HEK293 (cell line): ENCODE measurements around the gene LCAT.
A peak's percentile ranks its signal among the peaks of the same experiment; 100 is the strongest.

ENCODE experiments used
- CTCF ChIP-seq: fragments of 450-650 bp; formaldehyde crosslinking; IDR thresholded peaks from 2 replicates; pipeline ENCODE4 v1.5.1; 2016; ENCODE audit warnings: missing biosample characterization, missing genetic modification characterization
- EGR2 ChIP-seq: fragments of 450-650 bp; formaldehyde crosslinking; IDR thresholded peaks from 2 replicates; pipeline ENCODE4 v1.5.1; 2016; ENCODE audit warnings: low read depth, missing biosample characterization, missing genetic modification characterization
- FEZF1 ChIP-seq: fragments of 450-650 bp; formaldehyde crosslinking; IDR thresholded peaks from 2 replicates; pipeline ENCODE4 v1.5.1; 2016; ENCODE audit warnings: missing biosample characterization, missing genetic modification characterization
- HOXA7 ChIP-seq: sonication (generic); formaldehyde crosslinking; IDR thresholded peaks from 2 replicates; pipeline ENCODE4 v1.8.1; 2022; ENCODE audit warnings: missing genetic modification reagents, borderline replicate concordance
- HOXD13 ChIP-seq: sonication (generic); formaldehyde crosslinking; IDR thresholded peaks from 2 replicates; pipeline ENCODE4 v1.8.0; 2022; ENCODE audit warnings: missing genetic modification reagents, borderline replicate concordance
- KLF1 ChIP-seq: fragments of 450-650 bp; formaldehyde crosslinking; IDR thresholded peaks from 2 replicates; pipeline ENCODE4 v1.5.1; 2016; ENCODE audit warnings: missing biosample characterization, missing genetic modification characterization
- REPIN1 ChIP-seq: fragments of 450-650 bp; formaldehyde crosslinking; IDR thresholded peaks from 2 replicates; pipeline ENCODE4 v1.5.1; 2017; ENCODE audit warnings: missing biosample characterization, missing genetic modification characterization, low read depth
- SCRT1 ChIP-seq: fragments of 450-650 bp; formaldehyde crosslinking; IDR thresholded peaks from 2 replicates; pipeline ENCODE4 v1.5.1; 2016; ENCODE audit warnings: missing biosample characterization, missing genetic modification characterization, borderline replicate concordance
- TRIM28 ChIP-seq: IDR thresholded peaks from 2 replicates; pipeline ENCODE4 v1.6.1; 2011; ENCODE audit warnings: low read length, control low read depth, borderline replicate concordance
- YY1 ChIP-seq: fragments of 450-650 bp; formaldehyde crosslinking; IDR thresholded peaks from 2 replicates; pipeline ENCODE4 v1.5.1; 2018; ENCODE audit warnings: missing biosample characterization, missing genetic modification characterization
- YY2 ChIP-seq: fragments of 450-650 bp; formaldehyde crosslinking; IDR thresholded peaks from 2 replicates; pipeline ENCODE4 v1.5.1; 2016; ENCODE audit warnings: missing biosample characterization, missing genetic modification characterization
- ZBTB21 ChIP-seq: fragments of 450-650 bp; formaldehyde crosslinking; IDR thresholded peaks from 2 replicates; pipeline ENCODE4 v1.5.1; 2017; ENCODE audit warnings: missing biosample characterization, missing genetic modification characterization
- ZBTB6 ChIP-seq: fragments of 450-650 bp; formaldehyde crosslinking; IDR thresholded peaks from 2 replicates; pipeline ENCODE4 v1.5.1; 2017; ENCODE audit warnings: missing biosample characterization, missing genetic modification characterization
- ZBTB7A ChIP-seq: fragments of 450-650 bp; formaldehyde crosslinking; IDR thresholded peaks from 2 replicates; pipeline ENCODE4 v1.5.1; 2016; ENCODE audit warnings: low read depth, missing biosample characterization, missing genetic modification characterization
- ZEB2 ChIP-seq: fragments of 450-650 bp; formaldehyde crosslinking; IDR thresholded peaks from 2 replicates; pipeline ENCODE4 v1.5.1; 2016; ENCODE audit warnings: missing biosample characterization, missing genetic modification characterization
- ZFP37 ChIP-seq: fragments of 450-650 bp; formaldehyde crosslinking; IDR thresholded peaks from 2 replicates; pipeline ENCODE4 v1.5.1; 2016; ENCODE audit warnings: missing biosample characterization, missing genetic modification characterization
- ZNF140 ChIP-seq: fragments of 450-650 bp; formaldehyde crosslinking; IDR thresholded peaks from 2 replicates; pipeline ENCODE4 v1.5.1; 2016; ENCODE audit warnings: missing biosample characterization, missing genetic modification characterization
- ZNF155 ChIP-seq: fragments of 450-650 bp; formaldehyde crosslinking; IDR thresholded peaks from 2 replicates; pipeline ENCODE4 v1.5.1; 2016; ENCODE audit warnings: missing biosample characterization, missing genetic modification characterization
- ZNF16 ChIP-seq: fragments of 450-650 bp; formaldehyde crosslinking; IDR thresholded peaks from 2 replicates; pipeline ENCODE4 v1.5.1; 2016; ENCODE audit warnings: low read depth, missing biosample characterization, missing genetic modification characterization
- ZNF169 ChIP-seq: fragments of 450-650 bp; formaldehyde crosslinking; IDR thresholded peaks from 2 replicates; pipeline ENCODE4 v1.5.1; 2016; ENCODE audit warnings: missing biosample characterization, missing genetic modification characterization
- ZNF175 ChIP-seq: fragments of 450-650 bp; formaldehyde crosslinking; IDR thresholded peaks from 2 replicates; pipeline ENCODE4 v1.5.1; 2016; ENCODE audit warnings: missing biosample characterization, missing genetic modification characterization
- ZNF2 ChIP-seq: fragments of 450-650 bp; formaldehyde crosslinking; IDR thresholded peaks from 2 replicates; pipeline ENCODE4 v1.5.1; 2016; ENCODE audit warnings: missing biosample characterization, missing genetic modification characterization
- ZNF221 ChIP-seq: fragments of 450-650 bp; formaldehyde crosslinking; IDR thresholded peaks from 2 replicates; pipeline ENCODE4 v1.5.1; 2017; ENCODE audit warnings: missing biosample characterization, missing genetic modification characterization, borderline replicate concordance
- ZNF23 ChIP-seq: fragments of 450-650 bp; formaldehyde crosslinking; IDR thresholded peaks from 2 replicates; pipeline ENCODE4 v1.5.1; 2016; ENCODE audit warnings: missing biosample characterization, missing genetic modification characterization, borderline replicate concordance
- ZNF302 ChIP-seq: fragments of 450-650 bp; formaldehyde crosslinking; IDR thresholded peaks from 2 replicates; pipeline ENCODE4 v1.5.1; 2016; ENCODE audit warnings: missing biosample characterization, missing genetic modification characterization, low read depth
- ZNF311 ChIP-seq: fragments of 450-650 bp; formaldehyde crosslinking; IDR thresholded peaks from 2 replicates; pipeline ENCODE4 v1.5.1; 2017; ENCODE audit warnings: missing biosample characterization, missing genetic modification characterization, borderline replicate concordance
- ZNF324 ChIP-seq: fragments of 450-650 bp; formaldehyde crosslinking; IDR thresholded peaks from 2 replicates; pipeline ENCODE4 v1.5.1; 2016; ENCODE audit warnings: missing biosample characterization, missing genetic modification characterization
- ZNF341 ChIP-seq: fragments of 450-650 bp; formaldehyde crosslinking; IDR thresholded peaks from 2 replicates; pipeline ENCODE4; 2016; ENCODE audit warnings: low read depth, missing biosample characterization, missing genetic modification characterization
- ZNF354C ChIP-seq: fragments of 450-650 bp; formaldehyde crosslinking; IDR thresholded peaks from 2 replicates; pipeline ENCODE4 v1.5.1; 2016; ENCODE audit warnings: missing biosample characterization, missing genetic modification characterization, low read depth, borderline replicate concordance
- ZNF37A ChIP-seq: fragments of 450-650 bp; IDR thresholded peaks from 2 replicates; pipeline ENCODE4 v1.5.1; 2018; ENCODE audit warnings: missing biosample characterization, missing genetic modification characterization
- ZNF391 ChIP-seq: fragments of 450-650 bp; formaldehyde crosslinking; IDR thresholded peaks from 2 replicates; pipeline ENCODE4 v1.5.1; 2016; ENCODE audit warnings: low read depth, missing biosample characterization, missing genetic modification characterization, borderline replicate concordance
- ZNF501 ChIP-seq: fragments of 450-650 bp; formaldehyde crosslinking; IDR thresholded peaks from 2 replicates; pipeline ENCODE4 v1.5.1; 2016; ENCODE audit warnings: missing biosample characterization, missing genetic modification characterization
- ZNF521 ChIP-seq: fragments of 450-650 bp; formaldehyde crosslinking; IDR thresholded peaks from 2 replicates; pipeline ENCODE4 v1.5.1; 2017; ENCODE audit warnings: missing biosample characterization, mild to moderate bottlenecking, missing genetic modification characterization
- ZNF548 ChIP-seq: fragments of 450-650 bp; formaldehyde crosslinking; IDR thresholded peaks from 2 replicates; pipeline ENCODE4 v1.5.1; 2016; ENCODE audit warnings: missing biosample characterization, missing genetic modification characterization
- ZNF560 ChIP-seq: fragments of 450-650 bp; formaldehyde crosslinking; IDR thresholded peaks from 2 replicates; pipeline ENCODE4 v1.5.1; 2017; ENCODE audit warnings: missing biosample characterization, missing genetic modification characterization, borderline replicate concordance
- ZNF623 ChIP-seq: fragments of 450-650 bp; formaldehyde crosslinking; IDR thresholded peaks from 2 replicates; pipeline ENCODE4 v1.5.1; 2016; ENCODE audit warnings: missing biosample characterization, missing genetic modification characterization
- ZNF624 ChIP-seq: fragments of 450-650 bp; formaldehyde crosslinking; IDR thresholded peaks from 2 replicates; pipeline ENCODE4 v1.5.1; 2017; ENCODE audit warnings: missing biosample characterization, missing genetic modification characterization
- ZNF747 ChIP-seq: fragments of 450-650 bp; formaldehyde crosslinking; IDR thresholded peaks from 2 replicates; pipeline ENCODE4 v1.5.1; 2016; ENCODE audit warnings: missing biosample characterization, missing genetic modification characterization
- ZNF837 ChIP-seq: fragments of 450-650 bp; formaldehyde crosslinking; IDR thresholded peaks from 2 replicates; pipeline ENCODE4 v1.5.1; 2016; ENCODE audit warnings: missing biosample characterization, missing genetic modification characterization
- ZSCAN18 ChIP-seq: fragments of 450-650 bp; formaldehyde crosslinking; IDR thresholded peaks from 2 replicates; pipeline ENCODE4 v1.5.1; 2016; ENCODE audit warnings: missing biosample characterization, missing genetic modification characterization

Gene LCAT

GRCh38 chr16:67935402-67936123, 8.4 kb downstream of the LCAT start (continued):
- no peak; the same call in 1 of the 2 replicates for TF ChIP-seq ZNF16 (tag by site-specific recombination)
- no peak for TF ChIP-seq ZNF155 (tag by site-specific recombination)
- TF ChIP-seq ZBTB21 (tag by site-specific recombination), result no peak
- TF ChIP-seq YY2, result no peak
- no peak for TF ChIP-seq ZNF140 (tag by site-specific recombination)
- TF ChIP-seq ZNF521 (tag by site-specific recombination), result no peak
- no peak for TF ChIP-seq ZNF548 (tag by site-specific recombination)
- no peak for TF ChIP-seq ZNF560 (tag by site-specific recombination)
- TF ChIP-seq ZNF501 (tag by site-specific recombination), result peak; percentile 71
- TF ChIP-seq HOXA7 (CRISPR knock-in tag), result no peak
- TF ChIP-seq ZNF354C, result no peak
- TF ChIP-seq ZNF221 (tag by site-specific recombination), result no peak
- TF ChIP-seq ZEB2 (tag by site-specific recombination), result peak; percentile 80
- TF ChIP-seq ZNF2 (tag by site-specific recombination), result 0 out of 2 replicates have a peak, but pooled peaks have one; percentile 48
- TF ChIP-seq ZNF175, result no peak
- no peak for TF ChIP-seq ZNF837 (tag by site-specific recombination)
- TF ChIP-seq REPIN1 (tag by site-specific recombination), result no peak
- no peak for TF ChIP-seq ZNF302 (tag by site-specific recombination)
- TF ChIP-seq FEZF1 (tag by site-specific recombination), result no peak
- no peak for TF ChIP-seq ZNF341
- no peak for TF ChIP-seq ZNF23 (tag by site-specific recombination)
- TF ChIP-seq ZNF169 (tag by site-specific recombination), result 0 out of 2 replicates have a peak, but pooled peaks have one; percentile 51
- TF ChIP-seq ZNF391 (tag by site-specific recombination), result no peak
- no peak for TF ChIP-seq ZNF623 (tag by site-specific recombination)
- peak; percentile 83; the same call in 1 of the 2 replicates for TF ChIP-seq ZBTB7A (tag by site-specific recombination)
- TF ChIP-seq ZSCAN18 (tag by site-specific recombination), result no peak
- TF ChIP-seq ZNF624 (tag by site-specific recombination), result no peak
- no peak for TF ChIP-seq ZNF311
- TF ChIP-seq TRIM28, result no peak
- peak; percentile 67; the same call in 1 of the 2 replicates for TF ChIP-seq SCRT1
- no peak for TF ChIP-seq ZNF324 (tag by site-specific recombination)
- no peak for TF ChIP-seq ZNF747 (tag by site-specific recombination)
- TF ChIP-seq CTCF, result peak; percentile 18; the same call in 1 of the 2 replicates
- no peak for TF ChIP-seq HOXD13 (CRISPR knock-in tag)
- peak; percentile 54; the same call in 1 of the 2 replicates for TF ChIP-seq ZFP37 (tag by site-specific recombination)
- peak; percentile 63; the same call in 1 of the 2 replicates for TF ChIP-seq EGR2
- TF ChIP-seq ZNF37A, result no peak
- TF ChIP-seq ZBTB6 (tag by site-specific recombination), result no peak
- TF ChIP-seq YY1 (tag by site-specific recombination), result peak; percentile 50; the same call in 1 of the 2 replicates
- TF ChIP-seq KLF1 (tag by site-specific recombination), result peak; percentile 77
